Measurements from ENCODE around the gene SMIM22. TPM values are rescaled to one million over a fixed set of nuclear protein-coding genes. Genes with fewer than 3 reads are reported as not detected.

Gene SMIM22
- total and polyA plus RNA-seq, 11 donors, result not detected

GRCh38 chr16:4837733-4838501 is 42.7 kb downstream of the SMIM22 start:
- WGBS, 4 donors, result 86 to 88% (median 88%) methylated on average over 13 of the region's 13 CpGs
- Histone ChIP-seq H3K4me3 (no peak overlapping the region), H3K27ac (peak overlapping the region in 2 of 12 donors; percentile 25 to 49), H3K36me3 (peaks cover 3 to 99% (median 91%) of the 10 kb centered on the region in 9 donors), H3K9me3 (no peaks in the 10 kb centered on the region), H3K27me3 (no peaks in the 10 kb centered on the region), H3K4me1 (peaks cover 0 to 24% (median 2%) of the 10 kb centered on the region in 12 donors)
- ATAC-seq (no peak), DNase-seq (no peak)
- TF ChIP-seq POLR2A (IDR thresholded peaks at IDR 0.05) (no peak), CTCF (IDR thresholded peaks at IDR 0.05) (no peak)
- intact Hi-C loops (cut with DNase I), result no loop called here

- H3K9me3 ChIP-seq, result no peaks in the 10 kb centered on the region
- intact Hi-C loops (cut with DNase I), result no loop called here
- H3K27ac ChIP-seq, result no peak overlapping the region
- H3K4me1 ChIP-seq, result peaks cover 0 to 32% (median 2%) of the 10 kb centered on the region in 12 donors
- DNase-seq, result no peak
- no peak overlapping the region for H3K4me3 ChIP-seq
- H3K27me3 ChIP-seq, result no peaks in the 10 kb centered on the region
- 88 to 92% (median 89%) methylated on average over 5 of the region's 5 CpGs for WGBS, 4 donors
- peaks cover 3 to 100% (median 95%) of the 10 kb centered on the region in 9 donors for H3K36me3 ChIP-seq
- no peak for TF ChIP-seq POLR2A (IDR thresholded peaks at IDR 0.05)
- TF ChIP-seq CTCF (IDR thresholded peaks at IDR 0.05), result peak in 1 of 12 donors; percentile 20
- no peak for ATAC-seq
Observed at GRCh38 chr16:4839942-4840341, 44.8 kb downstream of the SMIM22 start.

GRCh38 chr16:4840984-4841383 is 45.8 kb downstream of the SMIM22 start:
- Histone ChIP-seq H3K9me3 (no peaks in the 10 kb centered on the region), H3K4me1 (peaks cover 0 to 38% (median 12%) of the 10 kb centered on the region in 12 donors), H3K4me3 (no peak overlapping the region), H3K36me3 (peaks cover 3 to 98% (median 88%) of the 10 kb centered on the region in 9 donors), H3K27me3 (no peaks in the 10 kb centered on the region), H3K27ac (no peak overlapping the region)
- DNase-seq (no peak), ATAC-seq (no peak)
- WGBS, 4 donors, result 73 to 77% (median 76%) methylated on average over 5 of the region's 5 CpGs
- TF ChIP-seq CTCF (IDR thresholded peaks at IDR 0.05) (no peak), POLR2A (IDR thresholded peaks at IDR 0.05) (no peak)
- intact Hi-C loops (cut with DNase I), result no loop called here

Other genes starting within 250 kb of the SMIM22 start
- gene C16orf96, start 239.0 kb upstream of the SMIM22 start, total RNA-seq, result under 1 TPM in 7 of 9 donors, not detected in 2; 0.05 to 0.19 (median 0.15) TPM
- under 1 TPM; 0.01 to 0.04 TPM for gene C16orf96, start 239.0 kb upstream of the SMIM22 start, polyA plus RNA-seq
- gene UBALD1, start 180.5 kb upstream of the SMIM22 start, total RNA-seq, result 10 to 100 TPM in 8 of 9 donors, 1 to 10 TPM in 1; 9.1 to 38.9 (median 18.7) TPM
- gene UBALD1, start 180.5 kb upstream of the SMIM22 start, polyA plus RNA-seq, result 10 to 100 TPM; 23.7 to 33.9 TPM
- 10 to 100 TPM; 28.5 to 75.0 (median 42.0) TPM for gene MGRN1, start 170.5 kb upstream of the SMIM22 start, total RNA-seq
- gene MGRN1, start 170.5 kb upstream of the SMIM22 start, polyA plus RNA-seq, result 10 to 100 TPM; 17.9 to 36.9 TPM
- gene NUDT16L1, start 101.8 kb upstream of the SMIM22 start, total RNA-seq, result 10 to 100 TPM; 33.1 to 65.2 (median 46.4) TPM
- gene NUDT16L1, start 101.8 kb upstream of the SMIM22 start, polyA plus RNA-seq, result 10 to 100 TPM; 47.5 to 51.0 TPM
- 10 to 100 TPM in 2 of 9 donors, 1 to 10 TPM in 7; 5.1 to 12.5 (median 8.6) TPM for gene ANKS3, start 61.1 kb upstream of the SMIM22 start, total RNA-seq
- gene ANKS3, start 61.1 kb upstream of the SMIM22 start, polyA plus RNA-seq, result 10 to 100 TPM in 1 of 2 donors, 1 to 10 TPM in 1; 9.8 to 12.7 TPM
- 1 to 10 TPM in 3 of 9 donors, under 1 TPM in 6; 0.34 to 3.4 (median 0.70) TPM for gene DNAAF8, start 60.8 kb upstream of the SMIM22 start, total RNA-seq
- gene DNAAF8, start 60.8 kb upstream of the SMIM22 start, polyA plus RNA-seq, result 1 to 10 TPM; 1.7 TPM
- gene ZNF500, start 28.2 kb upstream of the SMIM22 start, total RNA-seq, result 10 to 100 TPM in 1 of 9 donors, 1 to 10 TPM in 8; 4.8 to 11.6 (median 6.5) TPM
- 1 to 10 TPM; 5.7 to 7.1 TPM for gene ZNF500, start 28.2 kb upstream of the SMIM22 start, polyA plus RNA-seq
- under 1 TPM in 1 of 9 donors, not detected in 8; 0.32 TPM for gene SEPTIN12, start 7.0 kb upstream of the SMIM22 start, total RNA-seq
- not detected for gene SEPTIN12, start 7.0 kb upstream of the SMIM22 start, polyA plus RNA-seq
- gene ROGDI, start 7.3 kb downstream of the SMIM22 start, total RNA-seq, result 100 to 1,000 TPM in 4 of 9 donors, 10 to 100 TPM in 5; 58.4 to 167 (median 95.0) TPM
- gene ROGDI, start 7.3 kb downstream of the SMIM22 start, polyA plus RNA-seq, result 100 to 1,000 TPM in 1 of 2 donors, 10 to 100 TPM in 1; 43.4 to 134 TPM
- 10 to 100 TPM; 54.3 to 96.6 (median 75.8) TPM for gene GLYR1, start 51.9 kb downstream of the SMIM22 start, total RNA-seq
- 10 to 100 TPM; 51.3 to 67.2 TPM for gene GLYR1, start 51.9 kb downstream of the SMIM22 start, polyA plus RNA-seq
- gene UBN1, start 52.1 kb downstream of the SMIM22 start, total RNA-seq, result 10 to 100 TPM; 25.0 to 77.9 (median 32.7) TPM
- 10 to 100 TPM; 20.3 to 34.2 TPM for gene UBN1, start 52.1 kb downstream of the SMIM22 start, polyA plus RNA-seq
- gene PPL, start 141.8 kb downstream of the SMIM22 start, total RNA-seq, result 10 to 100 TPM in 3 of 9 donors, 1 to 10 TPM in 6; 6.4 to 23.8 (median 8.3) TPM
- 1 to 10 TPM; 4.3 to 5.1 TPM for gene PPL, start 141.8 kb downstream of the SMIM22 start, polyA plus RNA-seq
- gene SEC14L5, start 163.0 kb downstream of the SMIM22 start, total RNA-seq, result 10 to 100 TPM in 5 of 9 donors, 1 to 10 TPM in 4; 1.6 to 25.4 (median 11.6) TPM
- 1 to 10 TPM in 1 of 2 donors, under 1 TPM in 1; 0.11 to 5.0 TPM for gene SEC14L5, start 163.0 kb downstream of the SMIM22 start, polyA plus RNA-seq
- gene NAGPA, start 238.6 kb downstream of the SMIM22 start, total RNA-seq, result 10 to 100 TPM in 3 of 9 donors, 1 to 10 TPM in 6; 3.8 to 14.6 (median 8.9) TPM
- gene NAGPA, start 238.6 kb downstream of the SMIM22 start, polyA plus RNA-seq, result 1 to 10 TPM; 6.4 to 6.5 TPM